LHCN-M2 (cell line): ENCODE measurements around the gene ZMIZ1. TPM values are rescaled to one million over a fixed set of nuclear protein-coding genes. Genes with fewer than 3 reads are reported as not detected.
A peak's percentile ranks its signal among the peaks of the same experiment; 100 is the strongest.
"Not testable (repeated sequence)": the region's sequence is repeated elsewhere in the genome, so short reads cannot be mapped to it uniquely, and the experiment has no call there.

Experiments used
- DNase-seq: peaks from one replicate; pipeline ENCODE4 v3.0.0-alpha.2; 2012; ENCODE audit warnings: low read depth
- total RNA-seq: library from RNA; depleted of rRNA; stranded (reverse); fragments of >200 nt; gene quantifications from 2 replicates; pipeline ENCODE4 v1.2.3, GENCODE V29; 2014

The ZMIZ1 gene
- total RNA-seq, 1 experiment from 2014 or later, result 12.5 TPM

DNA sequence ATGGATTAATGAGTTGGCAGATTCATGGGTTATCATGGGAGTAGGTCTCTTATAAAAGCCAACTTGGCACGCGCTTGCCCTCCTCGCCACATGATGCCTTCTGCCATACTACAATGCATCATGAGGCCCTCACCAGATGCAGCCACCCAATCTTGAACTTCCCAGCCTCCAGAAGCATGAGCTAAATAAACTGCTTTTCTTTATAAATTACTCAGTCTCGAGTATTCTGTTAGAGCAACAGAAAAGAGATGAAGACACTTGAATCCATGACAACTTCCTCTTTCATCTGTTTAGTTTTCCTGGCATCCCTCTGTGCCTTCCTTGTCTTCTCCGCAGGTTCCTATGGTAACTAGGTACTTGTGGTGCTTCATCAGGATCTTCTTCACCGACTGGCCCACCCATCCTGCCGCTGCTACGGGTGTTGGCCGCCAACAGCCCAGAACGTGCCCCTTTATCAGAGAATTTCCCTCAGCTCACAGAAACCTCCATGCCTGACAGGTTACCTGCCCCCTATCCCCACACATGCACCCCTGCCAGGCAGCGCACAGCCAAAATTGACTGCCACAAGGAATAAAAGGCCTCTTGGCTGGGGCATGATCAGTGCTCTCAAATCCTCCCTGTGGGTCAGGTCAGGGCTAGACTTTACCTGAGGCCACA lies 250.5 kb downstream of the ZMIZ1 start:
- DNase-seq, result no peak

DNA sequence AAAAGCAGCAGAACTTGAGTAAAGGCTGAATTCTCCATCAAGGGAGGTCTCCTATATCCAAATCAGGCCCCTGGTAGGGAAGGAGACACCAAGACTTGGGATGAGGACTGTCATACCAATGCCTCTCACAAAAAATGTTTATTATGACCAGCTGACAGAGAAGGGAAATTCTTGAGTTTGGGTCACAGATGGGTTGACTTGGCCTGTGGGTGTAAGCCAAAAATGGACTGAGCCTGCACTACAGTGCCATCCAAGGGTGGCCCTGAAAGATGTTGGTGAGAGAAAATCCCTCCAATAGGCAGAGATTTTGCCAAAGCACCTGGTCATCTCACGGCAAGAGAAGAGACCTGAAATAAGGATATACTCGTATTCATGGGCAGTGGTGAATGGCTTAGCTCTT lies 251.6 kb downstream of the ZMIZ1 start:
- DNase-seq, result no peak

DNA sequence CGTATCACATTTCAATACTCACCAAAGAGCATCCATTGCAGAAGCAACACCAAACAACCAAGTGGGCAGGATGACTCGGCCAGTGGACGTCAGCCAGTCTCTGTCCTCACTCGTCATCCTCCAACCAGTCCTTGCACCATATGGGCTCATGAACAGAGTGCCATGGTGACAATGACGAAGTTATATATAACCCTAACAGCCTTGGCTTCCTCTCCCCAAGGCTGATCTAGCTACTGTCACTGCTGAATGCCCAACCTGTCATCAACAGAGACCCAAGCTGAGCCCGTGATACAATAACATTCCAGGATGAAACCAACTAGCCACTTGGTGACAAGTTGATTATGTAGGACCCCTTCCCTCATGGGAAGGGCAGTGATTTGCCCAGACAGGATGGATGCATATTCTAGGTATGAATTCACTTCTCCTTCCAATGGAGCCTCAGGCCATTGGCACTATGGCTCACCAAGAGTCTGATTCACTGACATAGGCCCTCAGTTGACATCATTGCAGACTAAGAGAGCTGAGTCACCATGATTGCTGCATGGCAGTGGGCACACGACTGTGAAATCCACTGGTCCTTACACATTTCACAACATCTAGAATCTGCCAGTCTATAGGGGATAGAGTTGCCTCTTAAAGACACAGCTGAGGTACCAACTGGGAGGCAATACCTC lies 252.2 kb downstream of the ZMIZ1 start:
- peak; percentile 91 for DNase-seq

- DNase-seq, result no peak
Measured at GRCh38 chr10:79321494-79321882, 252.7 kb downstream of the ZMIZ1 start.

- no peak for DNase-seq
Measured at GRCh38 chr10:79321951-79322350, 253.2 kb downstream of the ZMIZ1 start.

- peak; percentile 91 for DNase-seq
Measured at GRCh38 chr10:79322616-79323543, 254.1 kb downstream of the ZMIZ1 start.

GRCh38 chr10:79323602-79324001 lies 254.8 kb downstream of the ZMIZ1 start:
- DNase-seq, result no peak

DNA sequence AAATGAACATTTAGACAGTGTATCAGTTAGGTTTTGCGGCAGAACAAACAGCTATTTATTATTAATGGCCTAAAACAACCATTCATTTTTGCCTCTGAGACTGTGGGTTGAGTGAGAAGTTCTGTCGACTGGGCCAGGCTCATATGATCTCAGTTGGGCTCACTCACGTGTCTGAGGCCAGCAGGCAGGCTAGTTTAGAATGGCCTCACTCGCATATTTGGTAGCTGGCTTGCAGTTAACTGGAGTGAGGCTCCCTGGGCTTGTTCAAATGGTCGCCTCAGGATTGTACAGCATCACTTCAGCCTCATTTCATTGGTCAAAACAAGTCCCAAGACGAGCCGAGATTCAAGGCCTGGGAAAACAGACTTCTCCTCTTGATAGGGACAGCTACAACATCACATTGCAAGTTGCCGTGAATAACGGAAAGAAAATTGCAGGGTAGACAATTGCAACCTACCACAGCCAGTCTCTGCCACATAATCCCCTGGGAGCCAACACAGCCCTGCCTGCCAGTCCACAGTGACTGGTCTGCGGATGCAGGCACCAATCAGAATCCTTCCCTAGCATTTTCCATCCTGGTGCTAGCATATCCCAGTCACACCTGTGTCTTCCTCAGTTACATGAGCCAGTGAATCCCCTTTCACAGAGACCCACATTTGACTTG lies 255.4 kb downstream of the ZMIZ1 start:
- DNase-seq, result no peak

DNA sequence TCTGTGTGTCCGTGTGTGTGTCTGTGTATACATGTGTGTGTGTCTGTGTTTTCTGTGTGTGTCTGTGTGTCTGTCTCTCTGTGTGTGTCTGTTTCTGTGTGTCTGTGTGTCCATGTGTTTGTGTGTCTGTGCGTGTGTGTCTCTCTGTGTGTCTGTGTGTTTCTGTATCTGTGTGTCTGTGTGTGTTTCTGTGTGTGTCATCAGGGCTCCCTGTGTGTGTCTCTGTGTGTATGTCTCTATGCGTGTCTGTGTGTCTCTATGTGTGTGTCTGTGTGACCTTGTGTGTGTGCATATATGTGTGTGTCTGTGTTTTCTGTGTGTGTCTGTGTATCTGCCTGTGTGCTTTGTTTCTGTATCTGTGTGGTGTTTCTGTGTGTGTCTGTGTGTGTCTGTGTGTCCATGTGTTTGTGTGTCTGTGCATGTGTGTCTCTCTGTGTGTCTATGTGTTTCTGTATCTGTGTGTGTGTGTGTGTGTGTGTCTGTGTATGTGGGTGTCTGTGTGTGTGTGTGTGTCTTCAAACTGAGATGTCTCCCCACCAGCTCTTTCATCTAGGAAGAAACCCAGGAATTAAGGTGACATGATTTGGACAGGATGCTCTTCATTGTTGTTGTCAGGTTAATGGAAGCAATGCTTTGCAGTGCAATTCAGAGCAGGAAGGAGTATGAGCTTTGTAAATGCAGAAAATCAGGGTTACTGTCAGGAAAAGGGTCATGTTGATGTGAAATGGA lies 257.8 kb downstream of the ZMIZ1 start:
- DNase-seq, result no peak

GRCh38 chr10:79327090-79327457 lies 258.3 kb downstream of the ZMIZ1 start:
- DNase-seq, result no peak

DNA sequence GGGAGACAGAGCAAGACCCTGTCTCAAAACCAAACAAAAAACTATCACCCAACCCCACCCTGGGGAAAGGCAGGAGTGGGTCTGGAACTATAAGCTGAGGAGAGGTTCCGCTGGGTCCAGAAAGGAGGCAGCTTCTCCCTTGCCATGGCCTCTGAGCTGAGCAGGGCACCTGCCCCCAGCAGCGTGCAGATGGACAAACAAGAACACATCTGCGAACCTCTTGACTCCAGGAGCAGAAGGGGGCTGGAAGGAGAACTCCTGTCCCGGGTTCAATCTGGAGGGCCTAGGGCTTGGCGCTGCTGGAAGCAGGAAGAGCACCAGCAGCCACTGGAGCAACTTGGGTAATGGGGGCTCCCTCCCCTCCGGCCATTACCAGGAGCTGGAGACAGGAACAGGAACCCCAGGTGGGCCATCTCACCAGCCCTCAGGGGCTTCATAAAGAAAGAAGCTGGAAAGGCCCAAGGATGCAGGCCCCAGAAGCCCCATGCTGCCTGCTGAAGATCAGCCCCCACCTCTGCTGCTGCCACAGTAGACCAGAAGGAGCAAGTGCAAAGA lies 259.5 kb downstream of the ZMIZ1 start:
- DNase-seq, result no peak

- DNase-seq, result no peak
Measured at GRCh38 chr10:79328737-79329504, 260.2 kb downstream of the ZMIZ1 start.

- DNase-seq, result no peak
Measured at GRCh38 chr10:79329529-79329928, 260.8 kb downstream of the ZMIZ1 start.

DNA sequence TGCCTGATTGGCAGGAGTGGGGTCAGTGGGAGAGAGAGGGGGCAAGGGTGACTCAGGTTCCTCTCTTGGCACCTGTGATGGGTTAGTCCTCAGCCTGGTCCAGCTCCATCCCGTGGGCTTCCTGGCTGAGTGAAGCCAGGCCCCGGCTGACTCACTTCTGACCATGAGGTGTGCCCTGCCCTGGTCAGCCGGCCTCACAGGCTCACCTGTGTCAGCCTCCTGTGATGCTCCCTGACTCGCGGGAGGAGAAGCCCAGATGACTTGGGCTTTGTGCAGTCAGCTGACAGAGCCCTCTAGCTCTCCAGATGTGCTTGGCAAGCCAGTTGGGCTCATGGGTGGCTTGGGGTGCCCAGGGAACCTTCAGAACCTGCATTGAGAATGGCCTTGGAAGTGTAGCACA lies 262.5 kb downstream of the ZMIZ1 start:
- DNase-seq, result no peak

GRCh38 chr10:79331709-79332108 lies 262.9 kb downstream of the ZMIZ1 start:
- DNase-seq, result peak; percentile 42

GRCh38 chr10:79332610-79333315 lies 264.0 kb downstream of the ZMIZ1 start:
- not testable (repeated sequence) for DNase-seq

DNA sequence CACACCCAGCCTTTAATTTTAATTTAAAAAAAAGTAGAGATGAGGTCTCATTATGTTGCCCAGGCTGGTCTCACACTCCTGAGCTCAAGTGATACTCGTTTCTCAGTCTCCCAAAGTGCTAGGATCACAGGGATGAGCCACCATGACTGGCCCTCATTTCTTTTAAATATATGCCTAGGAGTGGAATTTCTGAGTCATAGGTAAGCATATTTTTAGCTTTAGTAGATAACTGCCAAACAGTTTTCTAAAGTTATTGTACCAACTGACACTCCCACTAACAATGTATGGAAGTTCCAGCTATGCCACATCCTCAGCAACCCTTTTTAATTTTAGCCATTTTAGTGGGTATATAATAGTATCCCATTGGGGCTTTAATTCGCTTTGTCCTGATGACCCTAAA lies 264.7 kb downstream of the ZMIZ1 start:
- DNase-seq, result peak; percentile 69

DNA sequence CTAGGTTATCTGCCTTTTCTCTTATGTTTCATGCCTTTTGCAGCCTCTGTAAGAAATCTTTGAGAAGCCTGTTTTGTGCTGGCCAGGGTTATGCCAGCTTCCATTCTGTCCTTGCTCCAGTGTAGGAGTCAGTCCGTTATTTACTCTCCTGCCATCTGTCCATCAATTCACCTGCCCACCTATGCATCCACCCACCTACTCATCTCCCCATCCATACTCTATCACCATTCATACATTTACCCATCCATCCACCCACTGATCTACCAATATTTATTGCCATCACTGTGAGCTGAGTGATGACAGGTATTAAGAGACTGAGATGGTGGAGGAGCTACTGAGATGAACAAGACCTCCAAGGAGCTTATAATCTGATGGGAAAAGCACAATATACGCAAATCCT lies 265.8 kb downstream of the ZMIZ1 start:
- DNase-seq, result no peak

DNA sequence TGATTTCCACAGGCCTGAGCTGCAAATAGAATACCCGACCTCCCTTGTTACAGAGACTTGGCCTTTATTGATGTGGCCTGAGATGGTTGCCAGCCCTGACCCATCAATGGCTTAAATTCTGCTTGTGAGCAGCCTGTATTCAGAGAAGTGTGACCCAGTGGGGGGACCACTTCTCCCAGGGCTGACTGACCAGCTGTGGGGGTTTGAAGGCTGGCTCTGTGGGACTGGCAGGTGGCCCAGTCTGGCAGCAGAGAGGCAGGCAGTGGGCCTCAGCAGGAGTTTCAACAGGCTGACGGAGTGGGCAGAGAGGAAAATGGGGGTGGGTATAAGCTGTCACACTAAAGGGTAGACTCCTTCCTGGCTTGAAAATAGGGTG lies 266.3 kb downstream of the ZMIZ1 start:
- DNase-seq, result no peak
